ENCODE data around the gene LTB4R2. TPM values are rescaled to one million over a fixed set of nuclear protein-coding genes. Genes with fewer than 3 reads are reported as not detected.

LTB4R2 gene
- total RNA-seq, 1 donor = 3.5 TPM

DNA sequence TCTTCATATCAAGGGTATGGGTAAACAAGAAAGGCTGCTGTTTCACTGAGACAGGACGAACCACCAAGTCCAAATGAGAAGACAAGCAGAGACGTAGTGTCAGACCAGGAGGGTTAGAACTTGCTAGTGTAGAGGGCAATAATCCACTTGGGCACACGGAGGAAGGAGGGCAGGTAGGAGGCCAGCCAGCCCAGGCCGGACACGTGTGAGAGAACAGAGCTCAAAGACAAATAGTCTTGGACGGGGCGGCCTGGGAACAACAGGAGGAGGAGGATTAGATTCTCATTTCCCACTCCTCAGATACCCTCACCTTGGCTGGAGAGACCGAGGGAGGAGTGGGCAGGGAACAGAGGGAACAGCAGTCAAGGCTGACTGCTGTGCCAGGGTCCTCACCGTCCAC is 19.2 kb upstream of the LTB4R2 start:
- DNase-seq (ENCODE audit: low read depth) = no peak
- H3K4me3 ChIP-seq (ENCODE audit: low read depth, low read length) = no peak overlapping the region
- TF ChIP-seq, protein P1, sequence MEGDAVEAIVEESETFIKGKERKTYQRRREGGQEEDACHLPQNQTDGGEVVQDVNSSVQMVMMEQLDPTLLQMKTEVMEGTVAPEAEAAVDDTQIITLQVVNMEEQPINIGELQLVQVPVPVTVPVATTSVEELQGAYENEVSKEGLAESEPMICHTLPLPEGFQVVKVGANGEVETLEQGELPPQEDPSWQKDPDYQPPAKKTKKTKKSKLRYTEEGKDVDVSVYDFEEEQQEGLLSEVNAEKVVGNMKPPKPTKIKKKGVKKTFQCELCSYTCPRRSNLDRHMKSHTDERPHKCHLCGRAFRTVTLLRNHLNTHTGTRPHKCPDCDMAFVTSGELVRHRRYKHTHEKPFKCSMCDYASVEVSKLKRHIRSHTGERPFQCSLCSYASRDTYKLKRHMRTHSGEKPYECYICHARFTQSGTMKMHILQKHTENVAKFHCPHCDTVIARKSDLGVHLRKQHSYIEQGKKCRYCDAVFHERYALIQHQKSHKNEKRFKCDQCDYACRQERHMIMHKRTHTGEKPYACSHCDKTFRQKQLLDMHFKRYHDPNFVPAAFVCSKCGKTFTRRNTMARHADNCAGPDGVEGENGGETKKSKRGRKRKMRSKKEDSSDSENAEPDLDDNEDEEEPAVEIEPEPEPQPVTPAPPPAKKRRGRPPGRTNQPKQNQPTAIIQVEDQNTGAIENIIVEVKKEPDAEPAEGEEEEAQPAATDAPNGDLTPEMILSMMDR (IDR thresholded peaks at IDR 0.05; ENCODE audit: insufficient read depth, low read length) = no peak

DNA sequence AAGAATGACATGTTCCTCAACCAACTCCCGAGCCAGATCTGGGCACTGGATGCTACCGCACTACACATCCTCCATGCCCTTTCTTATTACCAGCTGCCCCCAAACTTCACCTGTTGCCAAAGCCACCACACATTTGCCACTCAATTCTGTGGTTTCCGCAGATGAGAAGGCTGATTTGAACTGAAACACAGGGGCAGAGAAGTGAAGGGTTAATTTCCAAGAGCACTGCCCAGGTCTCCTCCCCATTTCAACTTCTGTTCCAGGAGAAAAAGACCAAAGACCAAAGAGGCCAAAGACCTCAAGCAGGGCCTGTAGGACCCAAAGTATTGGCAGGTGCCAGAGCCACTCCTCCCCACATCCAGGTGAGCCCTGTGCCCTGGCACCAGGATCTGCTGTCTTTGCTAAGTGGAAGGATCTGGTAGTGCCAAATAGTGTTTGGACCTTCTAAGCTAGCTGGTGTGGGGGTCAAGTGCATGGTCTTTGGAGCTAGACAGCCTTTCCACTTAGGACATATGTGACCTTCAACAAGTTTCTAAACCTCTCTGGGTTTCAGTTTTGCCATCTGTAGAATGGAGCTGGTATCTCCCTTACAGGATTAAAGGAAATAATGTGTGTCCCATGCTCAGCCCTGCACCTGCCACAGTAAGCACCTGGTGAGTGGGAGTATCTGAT is 18.4 kb upstream of the LTB4R2 start:
- no peak for DNase-seq (ENCODE audit: low read depth)
- H3K4me3 ChIP-seq (ENCODE audit: low read depth, low read length) = no peak overlapping the region
- TF ChIP-seq, protein P1 (IDR thresholded peaks at IDR 0.05; ENCODE audit: insufficient read depth, low read length) = no peak

DNA sequence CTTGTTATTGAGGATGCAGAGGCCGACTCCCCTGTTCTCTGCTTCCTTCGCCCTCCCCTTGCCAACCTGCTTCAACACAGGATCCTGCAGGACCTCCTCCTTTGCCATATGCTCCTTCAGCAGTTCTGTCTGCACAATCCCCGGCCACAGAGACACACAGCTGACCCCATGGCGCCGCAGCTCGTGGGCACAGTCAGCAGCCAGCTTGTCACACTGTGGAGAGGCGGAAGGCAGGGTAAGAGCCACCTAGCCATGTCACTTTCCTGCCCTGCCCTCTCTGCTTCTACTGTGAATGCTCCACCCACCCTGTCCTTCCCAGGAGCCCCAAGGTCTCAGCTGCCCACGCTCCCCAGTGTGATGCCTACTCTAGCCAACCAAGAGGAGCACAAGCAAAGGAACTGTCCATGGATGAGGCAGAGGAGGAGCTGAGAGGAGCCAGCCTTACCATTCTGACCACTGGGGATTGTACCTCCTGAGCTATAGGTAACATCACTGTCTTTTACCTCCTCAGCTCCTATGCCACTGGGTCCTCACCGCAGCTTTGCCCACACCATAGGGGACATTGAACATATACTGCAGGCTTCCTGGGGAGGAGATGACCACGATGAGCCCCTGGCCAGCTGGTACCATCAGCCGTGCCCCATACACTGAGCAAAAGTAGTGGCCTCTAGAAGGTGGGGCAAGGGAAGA is 17.7 kb upstream of the LTB4R2 start:
- no peak for DNase-seq (ENCODE audit: low read depth)
- H3K4me3 ChIP-seq (ENCODE audit: low read depth, low read length) = no peak overlapping the region
- TF ChIP-seq, protein P1 (IDR thresholded peaks at IDR 0.05; ENCODE audit: insufficient read depth, low read length) = no peak

DNA sequence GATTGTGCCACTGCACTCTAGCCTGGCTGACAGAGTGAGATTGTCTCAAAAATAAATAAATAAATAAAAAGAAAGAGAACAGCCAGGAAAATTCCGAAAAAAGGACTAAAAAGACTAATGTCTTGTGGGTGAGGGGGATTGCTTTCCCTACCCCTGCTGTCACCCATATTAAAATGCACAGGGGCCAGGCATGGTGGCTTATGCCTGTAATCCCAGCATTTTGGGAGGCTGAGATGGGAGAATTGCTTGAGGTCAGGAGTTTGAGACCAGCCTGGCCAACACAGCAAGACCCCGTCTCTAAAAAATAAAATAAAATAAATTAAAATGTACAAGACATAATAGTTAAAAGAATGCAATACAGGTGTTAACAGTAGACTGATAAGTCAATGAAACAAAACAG is 16.4 kb upstream of the LTB4R2 start:
- H3K4me3 ChIP-seq (ENCODE audit: low read depth, low read length) = no peak overlapping the region
- TF ChIP-seq, protein P1 (IDR thresholded peaks at IDR 0.05; ENCODE audit: insufficient read depth, low read length) = no peak
- no peak for DNase-seq (ENCODE audit: low read depth)

DNA sequence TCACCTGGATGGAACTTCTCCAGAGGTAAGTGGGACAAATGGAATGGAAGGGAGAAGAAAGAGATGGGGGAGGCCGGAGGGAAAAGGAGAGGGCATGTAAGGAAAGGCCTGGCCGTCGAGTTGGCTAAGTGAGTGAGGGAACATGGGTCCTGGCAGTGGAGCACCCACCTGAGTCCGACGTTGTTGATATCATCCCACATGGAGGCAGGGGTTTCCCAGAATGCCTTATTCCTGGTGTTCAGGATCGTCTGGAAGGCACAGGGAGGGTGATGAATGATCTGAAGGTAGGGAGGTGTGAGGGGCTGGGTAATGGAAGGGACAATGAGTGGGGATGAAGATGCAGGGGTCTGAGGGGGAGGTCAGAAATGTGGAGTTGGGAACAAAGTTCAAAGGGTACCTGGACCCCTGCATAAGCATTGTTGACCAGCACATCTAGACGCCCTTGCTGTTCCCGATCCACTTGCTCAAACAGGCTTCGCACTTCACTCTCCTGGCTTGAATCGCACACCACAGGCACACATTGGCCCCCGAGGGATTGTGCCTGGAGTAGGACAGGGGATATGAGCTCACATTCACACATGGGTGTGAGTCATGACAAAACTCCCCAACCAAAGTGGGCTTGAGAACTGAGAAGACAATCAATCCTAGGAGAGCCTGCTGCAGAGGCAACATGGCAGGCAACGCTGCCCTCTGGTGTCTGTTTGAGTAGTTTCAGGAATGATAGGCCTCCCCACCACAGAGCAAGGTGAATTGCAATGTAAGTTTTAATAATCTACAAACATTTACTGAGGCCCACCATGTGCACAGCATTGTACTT is 13.4 kb upstream of the LTB4R2 start:
- TF ChIP-seq, protein P1 (IDR thresholded peaks at IDR 0.05; ENCODE audit: insufficient read depth, low read length) = peak; percentile 75

DNA sequence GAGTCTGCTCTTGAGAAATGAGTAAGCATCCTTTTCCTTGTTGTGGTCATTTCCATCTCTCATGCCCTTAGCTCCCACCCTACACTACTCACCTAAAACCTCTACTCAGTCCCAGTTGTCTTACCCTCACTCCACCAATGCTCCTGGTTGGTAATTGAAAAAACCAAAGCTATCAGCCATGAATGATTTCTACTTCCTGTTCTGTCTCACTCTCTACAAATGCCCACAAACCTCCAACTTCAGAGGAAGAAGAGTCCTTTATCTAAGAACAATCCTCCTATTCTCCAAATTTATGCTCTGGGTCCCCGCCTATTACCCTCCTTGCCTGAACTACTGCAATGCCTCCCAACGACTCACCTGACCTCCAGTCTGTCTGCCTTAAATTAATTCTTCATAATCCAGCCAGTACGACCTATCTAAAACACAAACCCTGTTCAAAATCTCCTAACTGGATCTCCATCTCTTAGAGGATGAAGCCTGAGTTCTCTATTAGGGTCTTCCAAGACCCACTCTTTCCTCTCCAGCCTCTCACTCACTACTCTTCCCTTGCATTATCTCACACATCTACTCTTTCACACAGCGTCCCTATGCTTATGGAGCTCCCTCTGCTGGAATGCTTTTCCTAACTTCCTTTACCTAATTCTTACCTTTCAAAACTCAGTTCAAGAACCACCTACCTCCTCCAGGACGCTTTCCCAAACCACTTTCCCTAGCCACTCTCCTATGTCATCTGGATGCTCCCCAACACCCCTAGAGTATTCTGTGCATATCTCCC is 12.6 kb upstream of the LTB4R2 start:
- TF ChIP-seq, protein P1 (IDR thresholded peaks at IDR 0.05; ENCODE audit: insufficient read depth, low read length) = peak; percentile 41
- H3K4me3 ChIP-seq (ENCODE audit: low read depth, low read length) = no peak overlapping the region
- peak; percentile 27 for DNase-seq (ENCODE audit: low read depth)

More for the DNA sequence above, 13.4 kb upstream of the LTB4R2 start:
- H3K4me3 ChIP-seq (ENCODE audit: low read depth, low read length) = no peak overlapping the region
- peak; percentile 93 for DNase-seq (ENCODE audit: low read depth)

Data from fibroblast of the aortic adventitia (primary cell).